Measurements from ENCODE around the gene FAM171A1. TPM values are rescaled to one million over a fixed set of nuclear protein-coding genes. Genes with fewer than 3 reads are reported as not detected.
A peak's percentile ranks its signal among the peaks of the same experiment; 100 is the strongest.

FAM171A1 gene
- total and polyA plus RNA-seq, 2 of the 13 experiments (the other 11 are each of a cell fraction or from before 2014, with no cell fraction given): 21.5 to 34.7 TPM

DNA sequence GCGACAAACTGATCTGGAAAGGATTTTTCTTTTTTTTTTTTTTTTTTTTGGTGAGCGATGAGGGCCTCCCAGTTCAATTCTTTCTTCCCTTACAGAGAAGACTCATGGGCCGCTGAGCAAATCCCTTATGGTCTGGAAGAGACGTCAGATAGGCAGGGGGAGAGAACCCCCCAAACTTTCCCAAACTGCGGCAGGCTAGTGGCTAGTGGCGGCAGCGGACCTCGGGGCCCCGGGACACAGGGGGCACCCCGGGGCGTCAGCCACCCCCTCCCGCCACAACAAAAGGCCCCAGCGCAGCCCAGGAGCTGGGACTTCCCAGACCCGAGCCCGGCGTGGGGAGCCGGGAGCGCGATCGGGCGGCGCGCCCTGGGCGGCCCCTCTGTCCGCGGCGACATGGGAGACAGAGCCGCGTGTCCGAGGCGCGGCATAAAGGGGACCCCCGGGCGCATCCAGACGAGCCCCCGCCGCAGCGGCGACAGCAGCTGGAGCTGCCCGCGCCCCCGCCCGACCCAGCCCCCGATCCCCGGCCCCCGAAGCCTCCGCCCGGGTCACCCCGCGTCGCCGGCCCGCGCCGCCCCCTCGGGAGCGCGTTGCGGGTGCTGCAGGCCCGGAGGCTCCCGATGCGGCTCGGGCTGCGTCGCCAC, 755 bp downstream of the FAM171A1 start (continued):
- TF ChIP-seq, protein P1, sequence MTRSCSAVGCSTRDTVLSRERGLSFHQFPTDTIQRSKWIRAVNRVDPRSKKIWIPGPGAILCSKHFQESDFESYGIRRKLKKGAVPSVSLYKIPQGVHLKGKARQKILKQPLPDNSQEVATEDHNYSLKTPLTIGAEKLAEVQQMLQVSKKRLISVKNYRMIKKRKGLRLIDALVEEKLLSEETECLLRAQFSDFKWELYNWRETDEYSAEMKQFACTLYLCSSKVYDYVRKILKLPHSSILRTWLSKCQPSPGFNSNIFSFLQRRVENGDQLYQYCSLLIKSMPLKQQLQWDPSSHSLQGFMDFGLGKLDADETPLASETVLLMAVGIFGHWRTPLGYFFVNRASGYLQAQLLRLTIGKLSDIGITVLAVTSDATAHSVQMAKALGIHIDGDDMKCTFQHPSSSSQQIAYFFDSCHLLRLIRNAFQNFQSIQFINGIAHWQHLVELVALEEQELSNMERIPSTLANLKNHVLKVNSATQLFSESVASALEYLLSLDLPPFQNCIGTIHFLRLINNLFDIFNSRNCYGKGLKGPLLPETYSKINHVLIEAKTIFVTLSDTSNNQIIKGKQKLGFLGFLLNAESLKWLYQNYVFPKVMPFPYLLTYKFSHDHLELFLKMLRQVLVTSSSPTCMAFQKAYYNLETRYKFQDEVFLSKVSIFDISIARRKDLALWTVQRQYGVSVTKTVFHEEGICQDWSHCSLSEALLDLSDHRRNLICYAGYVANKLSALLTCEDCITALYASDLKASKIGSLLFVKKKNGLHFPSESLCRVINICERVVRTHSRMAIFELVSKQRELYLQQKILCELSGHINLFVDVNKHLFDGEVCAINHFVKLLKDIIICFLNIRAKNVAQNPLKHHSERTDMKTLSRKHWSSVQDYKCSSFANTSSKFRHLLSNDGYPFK (CRISPR knock-in tag; IDR thresholded peaks at IDR 0.05; ENCODE audit: borderline replicate concordance): no peak
- TF ChIP-seq FOXJ3 (CRISPR knock-in tag; IDR thresholded peaks at IDR 0.05; ENCODE audit: borderline replicate concordance) (no peak), SRSF9 (IDR thresholded peaks at IDR 0.05; ENCODE audit: borderline replicate concordance, insufficient read depth, low read depth, low read length, poor library complexity, severe bottlenecking) (no peak), ZNF564 (CRISPR knock-in tag; IDR thresholded peaks at IDR 0.05) (0 out of 2 replicates have a peak, but pooled peaks have one; percentile 21), CBX5 (CRISPR knock-in tag; IDR thresholded peaks at IDR 0.05; ENCODE audit: borderline replicate concordance) (no peak), FOXM1 (CRISPR knock-in tag; IDR thresholded peaks at IDR 0.05) (no peak), KDM4B (CRISPR knock-in tag; IDR thresholded peaks at IDR 0.05) (no peak), NR2C2 (CRISPR knock-in tag; IDR thresholded peaks at IDR 0.05; ENCODE audit: borderline replicate concordance) (no peak), ZNF160 (CRISPR knock-in tag; IDR thresholded peaks at IDR 0.05) (no peak), TBP (CRISPR knock-in tag; IDR thresholded peaks at IDR 0.05) (no peak), PHF8 (CRISPR knock-in tag; IDR thresholded peaks at IDR 0.05) (0 out of 2 replicates have a peak, but pooled peaks have one; percentile 17), NFE2L1 (CRISPR knock-in tag; IDR thresholded peaks at IDR 0.05; ENCODE audit: borderline replicate concordance) (no peak), KDM3A (CRISPR knock-in tag; IDR thresholded peaks at IDR 0.05; ENCODE audit: low read depth) (no peak), RORA (CRISPR knock-in tag; IDR thresholded peaks at IDR 0.05) (no peak), ONECUT2 (CRISPR knock-in tag; IDR thresholded peaks at IDR 0.05) (no peak), ZNF839 (CRISPR knock-in tag; IDR thresholded peaks at IDR 0.05; ENCODE audit: borderline replicate concordance) (no peak), GLI4 (CRISPR knock-in tag; IDR thresholded peaks at IDR 0.05; ENCODE audit: borderline replicate concordance) (no peak), RFXANK (CRISPR knock-in tag; IDR thresholded peaks at IDR 0.05) (no peak), ZNF12 (CRISPR knock-in tag; IDR thresholded peaks at IDR 0.05) (no peak), ZNF879 (CRISPR knock-in tag; IDR thresholded peaks at IDR 0.05) (no peak)
- TF ChIP-seq, protein P2, sequence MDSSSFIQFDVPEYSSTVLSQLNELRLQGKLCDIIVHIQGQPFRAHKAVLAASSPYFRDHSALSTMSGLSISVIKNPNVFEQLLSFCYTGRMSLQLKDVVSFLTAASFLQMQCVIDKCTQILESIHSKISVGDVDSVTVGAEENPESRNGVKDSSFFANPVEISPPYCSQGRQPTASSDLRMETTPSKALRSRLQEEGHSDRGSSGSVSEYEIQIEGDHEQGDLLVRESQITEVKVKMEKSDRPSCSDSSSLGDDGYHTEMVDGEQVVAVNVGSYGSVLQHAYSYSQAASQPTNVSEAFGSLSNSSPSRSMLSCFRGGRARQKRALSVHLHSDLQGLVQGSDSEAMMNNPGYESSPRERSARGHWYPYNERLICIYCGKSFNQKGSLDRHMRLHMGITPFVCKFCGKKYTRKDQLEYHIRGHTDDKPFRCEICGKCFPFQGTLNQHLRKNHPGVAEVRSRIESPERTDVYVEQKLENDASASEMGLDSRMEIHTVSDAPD (CRISPR knock-in tag; IDR thresholded peaks at IDR 0.05): no peak
- TF ChIP-seq, protein P3, sequence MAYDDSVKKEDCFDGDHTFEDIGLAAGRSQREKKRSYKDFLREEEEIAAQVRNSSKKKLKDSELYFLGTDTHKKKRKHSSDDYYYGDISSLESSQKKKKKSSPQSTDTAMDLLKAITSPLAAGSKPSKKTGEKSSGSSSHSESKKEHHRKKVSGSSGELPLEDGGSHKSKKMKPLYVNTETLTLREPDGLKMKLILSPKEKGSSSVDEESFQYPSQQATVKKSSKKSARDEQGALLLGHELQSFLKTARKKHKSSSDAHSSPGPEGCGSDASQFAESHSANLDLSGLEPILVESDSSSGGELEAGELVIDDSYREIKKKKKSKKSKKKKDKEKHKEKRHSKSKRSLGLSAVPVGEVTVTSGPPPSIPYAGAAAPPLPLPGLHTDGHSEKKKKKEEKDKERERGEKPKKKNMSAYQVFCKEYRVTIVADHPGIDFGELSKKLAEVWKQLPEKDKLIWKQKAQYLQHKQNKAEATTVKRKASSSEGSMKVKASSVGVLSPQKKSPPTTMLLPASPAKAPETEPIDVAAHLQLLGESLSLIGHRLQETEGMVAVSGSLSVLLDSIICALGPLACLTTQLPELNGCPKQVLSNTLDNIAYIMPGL (CRISPR knock-in tag; IDR thresholded peaks at IDR 0.05; ENCODE audit: borderline replicate concordance in 1 of 2, low read depth in 1 of 2): peak; percentile 5 to 31; a peak in 1 of 4 replicates
- TF ChIP-seq, protein P4, sequence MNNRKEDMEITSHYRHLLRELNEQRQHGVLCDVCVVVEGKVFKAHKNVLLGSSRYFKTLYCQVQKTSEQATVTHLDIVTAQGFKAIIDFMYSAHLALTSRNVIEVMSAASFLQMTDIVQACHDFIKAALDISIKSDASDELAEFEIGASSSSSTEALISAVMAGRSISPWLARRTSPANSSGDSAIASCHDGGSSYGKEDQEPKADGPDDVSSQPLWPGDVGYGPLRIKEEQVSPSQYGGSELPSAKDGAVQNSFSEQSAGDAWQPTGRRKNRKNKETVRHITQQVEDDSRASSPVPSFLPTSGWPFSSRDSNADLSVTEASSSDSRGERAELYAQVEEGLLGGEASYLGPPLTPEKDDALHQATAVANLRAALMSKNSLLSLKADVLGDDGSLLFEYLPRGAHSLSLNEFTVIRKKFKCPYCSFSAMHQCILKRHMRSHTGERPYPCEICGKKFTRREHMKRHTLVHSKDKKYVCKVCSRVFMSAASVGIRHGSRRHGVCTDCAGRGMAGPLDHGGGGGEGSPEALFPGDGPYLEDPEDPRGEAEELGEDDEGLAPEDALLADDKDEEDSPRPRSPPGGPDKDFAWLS (CRISPR knock-in tag; IDR thresholded peaks at IDR 0.05; ENCODE audit: borderline replicate concordance): no peak
